Osteocyte (in vitro differentiated cells): ENCODE data around the gene B4GALT2. TPM values are rescaled to one million over a fixed set of nuclear protein-coding genes. Genes with fewer than 3 reads are reported as not detected.

Experiments used
- DNase-seq: peaks from one replicate; pipeline ENCODE4 v3.0.0; 2021; ENCODE audit warnings: mixed read lengths; ENCODE audit not compliant: unreplicated experiment; ENCODE audit errors: extremely low spot score
- H3K27ac Mint-ChIP-seq: one replicate; pipeline ENCODE4 v1.8.0; 2021; ENCODE audit warnings: mild to moderate bottlenecking, mixed read lengths; ENCODE audit not compliant: unreplicated experiment
- H3K27me3 Mint-ChIP-seq: one replicate; pipeline ENCODE4 v1.8.0; 2021; ENCODE audit warnings: mixed read lengths; ENCODE audit not compliant: unreplicated experiment
- H3K36me3 Mint-ChIP-seq: one replicate; pipeline ENCODE4 v1.8.0; 2021; ENCODE audit warnings: mixed read lengths; ENCODE audit not compliant: unreplicated experiment
- H3K4me1 Mint-ChIP-seq: one replicate; pipeline ENCODE4 v1.8.0; 2021; ENCODE audit warnings: mixed read lengths; ENCODE audit not compliant: unreplicated experiment
- H3K4me3 Mint-ChIP-seq: one replicate; pipeline ENCODE4 v1.8.0; 2021; ENCODE audit warnings: mild to moderate bottlenecking, moderate library complexity, mixed read lengths; ENCODE audit not compliant: unreplicated experiment
- H3K9me3 Mint-ChIP-seq: one replicate; pipeline ENCODE4 v1.8.0; 2021; ENCODE audit warnings: mixed read lengths; ENCODE audit not compliant: unreplicated experiment
- total RNA-seq: library from RNA; stranded (reverse); gene quantifications from 2 replicates; pipeline ENCODE4 v1.2.1, GENCODE V29; 2021
- TF ChIP-seq, protein P1 (sequence below): fragments of 200-600 bp; sonication (generic); IDR thresholded peaks from 2 replicates; pipeline ENCODE4 v1.5.0; 2021; ENCODE audit warnings: antibody characterized with exemption, mild to moderate bottlenecking, moderate library complexity

B4GALT2 gene
- total RNA-seq, 1 donor from 2014 or later: 65.5 TPM

DNA sequence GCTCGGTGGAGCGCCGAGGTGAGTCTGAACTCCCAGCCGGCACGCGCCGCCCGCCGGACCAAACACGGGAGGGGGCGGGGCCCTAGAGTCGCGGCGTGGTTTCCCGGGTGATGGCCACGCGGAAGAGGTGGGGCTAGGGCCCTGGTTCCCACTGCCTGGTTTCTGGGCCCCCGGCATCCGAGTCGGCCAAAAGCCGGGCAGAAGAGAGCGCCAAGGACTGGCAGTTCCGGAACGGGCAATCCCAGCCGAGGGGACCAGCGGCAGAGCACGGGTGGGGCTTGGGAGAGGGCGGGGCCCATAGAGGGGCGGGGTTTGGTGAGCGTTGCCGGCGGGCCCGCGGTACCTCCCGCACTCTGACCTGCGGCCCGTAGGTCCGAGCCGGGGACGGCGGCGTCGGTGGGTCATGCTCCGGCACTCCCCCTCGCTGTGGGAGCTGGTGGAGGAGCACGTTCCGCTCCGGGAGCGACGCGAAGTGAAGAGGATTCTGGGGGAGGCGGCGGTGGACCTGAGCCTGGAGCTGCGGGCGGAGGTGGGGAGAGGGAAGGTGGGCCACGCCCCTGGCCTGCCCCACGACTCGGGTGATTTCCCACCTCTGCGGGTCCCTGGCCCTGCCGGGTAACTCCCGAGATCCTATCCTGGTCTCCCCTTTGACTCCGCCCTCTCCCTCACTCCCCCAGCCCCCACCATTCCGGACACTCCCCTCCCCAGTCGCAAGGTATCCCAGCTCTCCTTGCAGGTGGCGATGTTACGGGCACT, 12.6 kb downstream of the B4GALT2 start, which contains the start of gene CCDC24:
CCDC24 (plus strand) TSS at position 124 of the 756 bp plus-strand sequence; CDS start at position 404, 280 bp downstream.
- Mint-ChIP-seq H3K36me3 (no peaks in the 10 kb centered on the region), H3K4me3 (peak within 1 kb of the TSS; percentile 91), H3K27ac (peak within 1 kb of the TSS; percentile 82), H3K4me1 (peaks cover 18% of the 10 kb centered on the region), H3K27me3 (no peaks in the 10 kb centered on the region), H3K9me3 (no peaks in the 10 kb centered on the region)
- peak; percentile 92 for DNase-seq
- TF ChIP-seq, protein P1, sequence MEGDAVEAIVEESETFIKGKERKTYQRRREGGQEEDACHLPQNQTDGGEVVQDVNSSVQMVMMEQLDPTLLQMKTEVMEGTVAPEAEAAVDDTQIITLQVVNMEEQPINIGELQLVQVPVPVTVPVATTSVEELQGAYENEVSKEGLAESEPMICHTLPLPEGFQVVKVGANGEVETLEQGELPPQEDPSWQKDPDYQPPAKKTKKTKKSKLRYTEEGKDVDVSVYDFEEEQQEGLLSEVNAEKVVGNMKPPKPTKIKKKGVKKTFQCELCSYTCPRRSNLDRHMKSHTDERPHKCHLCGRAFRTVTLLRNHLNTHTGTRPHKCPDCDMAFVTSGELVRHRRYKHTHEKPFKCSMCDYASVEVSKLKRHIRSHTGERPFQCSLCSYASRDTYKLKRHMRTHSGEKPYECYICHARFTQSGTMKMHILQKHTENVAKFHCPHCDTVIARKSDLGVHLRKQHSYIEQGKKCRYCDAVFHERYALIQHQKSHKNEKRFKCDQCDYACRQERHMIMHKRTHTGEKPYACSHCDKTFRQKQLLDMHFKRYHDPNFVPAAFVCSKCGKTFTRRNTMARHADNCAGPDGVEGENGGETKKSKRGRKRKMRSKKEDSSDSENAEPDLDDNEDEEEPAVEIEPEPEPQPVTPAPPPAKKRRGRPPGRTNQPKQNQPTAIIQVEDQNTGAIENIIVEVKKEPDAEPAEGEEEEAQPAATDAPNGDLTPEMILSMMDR: no peak

- Mint-ChIP-seq H3K27me3 (no peaks in the 10 kb centered on the region), H3K27ac (peak overlapping the region; percentile 54), H3K36me3 (no peaks in the 10 kb centered on the region), H3K4me1 (peaks cover 17% of the 10 kb centered on the region), H3K9me3 (no peaks in the 10 kb centered on the region), H3K4me3 (peak overlapping the region; percentile 91)
- TF ChIP-seq, protein P1: no peak
- DNase-seq: no peak
Measured at GRCh38 chr1:43992232-43992995, 13.4 kb downstream of the B4GALT2 start.

GRCh38 chr1:43993206-43993914, 14.3 kb downstream of the B4GALT2 start:
- TF ChIP-seq, protein P1: no peak
- H3K4me3 Mint-ChIP-seq: no peak overlapping the region
- H3K9me3 Mint-ChIP-seq: no peaks in the 10 kb centered on the region
- H3K27ac Mint-ChIP-seq: no peak overlapping the region
- no peaks in the 10 kb centered on the region for H3K27me3 Mint-ChIP-seq
- peaks cover 16% of the 10 kb centered on the region for H3K4me1 Mint-ChIP-seq
- DNase-seq: no peak
- H3K36me3 Mint-ChIP-seq: peaks cover under 1% of the 10 kb centered on the region

DNA sequence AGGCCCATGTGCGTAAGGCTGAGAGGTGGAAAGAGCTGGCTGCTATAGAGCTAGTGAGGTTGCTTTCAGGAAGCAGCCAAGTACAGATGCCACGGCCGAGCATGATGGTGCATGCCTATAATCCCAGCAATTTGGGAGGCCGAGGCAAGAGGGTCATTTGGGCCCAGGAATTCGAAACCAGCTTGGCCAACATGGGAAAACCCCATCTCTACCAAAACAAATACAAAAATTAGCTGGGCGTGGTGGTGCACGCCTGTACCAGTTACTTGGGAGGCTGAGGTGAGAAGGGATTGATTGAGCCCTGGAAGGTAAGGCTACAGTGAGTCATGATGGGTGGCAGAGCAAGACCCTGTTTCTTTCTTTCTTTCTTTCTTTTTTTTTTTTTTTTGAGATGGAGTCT, 15.1 kb downstream of the B4GALT2 start:
- H3K27ac Mint-ChIP-seq: no peak overlapping the region
- H3K27me3 Mint-ChIP-seq: no peaks in the 10 kb centered on the region
- H3K9me3 Mint-ChIP-seq: no peaks in the 10 kb centered on the region
- H3K4me3 Mint-ChIP-seq: no peak overlapping the region
- DNase-seq: no peak
- peaks cover 4% of the 10 kb centered on the region for H3K36me3 Mint-ChIP-seq
- TF ChIP-seq, protein P1: no peak
- peaks cover 16% of the 10 kb centered on the region for H3K4me1 Mint-ChIP-seq
